IMR-90 (cell line): ENCODE results near the gene KANSL1L.

Experiments
- BHLHE40 ChIP-seq: fragments of 150-350 bp; IDR thresholded peaks from 2 replicates; pipeline ENCODE4 v1.6.1; 2016; ENCODE audit warnings: mild to moderate bottlenecking, low read depth, low read length
- CEBPB ChIP-seq: IDR thresholded peaks from 2 replicates; pipeline ENCODE4 v1.6.1; 2012; ENCODE audit warnings: low read depth, low read length, improper control_type of control experiment
- MAFK ChIP-seq: IDR thresholded peaks from 2 replicates; pipeline ENCODE4 v1.6.1; 2012; ENCODE audit warnings: low read depth, low read length, improper control_type of control experiment
- NFE2L2 ChIP-seq: fragments of 150-350 bp; IDR thresholded peaks from 2 replicates; pipeline ENCODE4 v1.6.1; 2016; ENCODE audit warnings: low read depth, mild to moderate bottlenecking, low read length
- POLR2A ChIP-seq: IDR thresholded peaks from 2 replicates; pipeline ENCODE4 v1.6.1; 2012; ENCODE audit warnings: mild to moderate bottlenecking, low read depth, low read length
- RCOR1 ChIP-seq: IDR thresholded peaks from 2 replicates; pipeline ENCODE4 v1.6.1; 2012; ENCODE audit warnings: mild to moderate bottlenecking, low read length, improper control_type of control experiment; ENCODE audit not compliant: insufficient replicate concordance
- TF ChIP-seq, protein P1 (sequence below): conservative IDR thresholded peaks from 2 replicates; pipeline ENCODE4 v1.5.1; 2012; ENCODE audit warnings: mild to moderate bottlenecking, low read depth, low read length, improper control_type of control experiment
- TF ChIP-seq, protein P2 (sequence below): fragments of 150-350 bp; IDR thresholded peaks from 2 replicates; pipeline ENCODE4 v1.6.1; 2017; ENCODE audit warnings: mild to moderate bottlenecking, antibody characterized with exemption, low read length, low read depth

DNA sequence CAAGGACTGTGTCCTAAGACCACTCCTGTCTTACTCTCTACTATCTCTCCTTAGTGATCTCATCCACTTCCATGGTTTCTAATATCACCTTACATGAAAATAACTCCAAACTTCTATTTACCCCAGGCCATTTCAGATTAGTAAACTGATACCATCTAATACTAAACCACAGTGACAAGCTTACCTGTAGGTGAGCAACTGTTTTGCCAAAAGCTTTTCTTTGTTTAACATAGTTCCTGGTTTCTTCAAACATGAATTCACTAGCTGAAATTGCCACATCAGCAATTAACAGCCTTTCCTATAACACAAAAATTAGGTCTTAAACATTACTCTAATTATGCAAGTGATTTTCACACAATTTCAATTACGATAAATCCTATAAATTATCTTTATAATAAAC, 31.9 kb upstream of the KANSL1L start:
- no peak for TF ChIP-seq CEBPB
- TF ChIP-seq, protein P1, sequence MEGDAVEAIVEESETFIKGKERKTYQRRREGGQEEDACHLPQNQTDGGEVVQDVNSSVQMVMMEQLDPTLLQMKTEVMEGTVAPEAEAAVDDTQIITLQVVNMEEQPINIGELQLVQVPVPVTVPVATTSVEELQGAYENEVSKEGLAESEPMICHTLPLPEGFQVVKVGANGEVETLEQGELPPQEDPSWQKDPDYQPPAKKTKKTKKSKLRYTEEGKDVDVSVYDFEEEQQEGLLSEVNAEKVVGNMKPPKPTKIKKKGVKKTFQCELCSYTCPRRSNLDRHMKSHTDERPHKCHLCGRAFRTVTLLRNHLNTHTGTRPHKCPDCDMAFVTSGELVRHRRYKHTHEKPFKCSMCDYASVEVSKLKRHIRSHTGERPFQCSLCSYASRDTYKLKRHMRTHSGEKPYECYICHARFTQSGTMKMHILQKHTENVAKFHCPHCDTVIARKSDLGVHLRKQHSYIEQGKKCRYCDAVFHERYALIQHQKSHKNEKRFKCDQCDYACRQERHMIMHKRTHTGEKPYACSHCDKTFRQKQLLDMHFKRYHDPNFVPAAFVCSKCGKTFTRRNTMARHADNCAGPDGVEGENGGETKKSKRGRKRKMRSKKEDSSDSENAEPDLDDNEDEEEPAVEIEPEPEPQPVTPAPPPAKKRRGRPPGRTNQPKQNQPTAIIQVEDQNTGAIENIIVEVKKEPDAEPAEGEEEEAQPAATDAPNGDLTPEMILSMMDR, result no peak
- TF ChIP-seq POLR2A, result no peak
- TF ChIP-seq NFE2L2, result no peak
- TF ChIP-seq MAFK, result peak; percentile 97
- TF ChIP-seq, protein P2, sequence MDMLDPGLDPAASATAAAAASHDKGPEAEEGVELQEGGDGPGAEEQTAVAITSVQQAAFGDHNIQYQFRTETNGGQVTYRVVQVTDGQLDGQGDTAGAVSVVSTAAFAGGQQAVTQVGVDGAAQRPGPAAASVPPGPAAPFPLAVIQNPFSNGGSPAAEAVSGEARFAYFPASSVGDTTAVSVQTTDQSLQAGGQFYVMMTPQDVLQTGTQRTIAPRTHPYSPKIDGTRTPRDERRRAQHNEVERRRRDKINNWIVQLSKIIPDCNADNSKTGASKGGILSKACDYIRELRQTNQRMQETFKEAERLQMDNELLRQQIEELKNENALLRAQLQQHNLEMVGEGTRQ, result no peak
- no peak for TF ChIP-seq BHLHE40
- no peak for TF ChIP-seq RCOR1
